PC-9 (cell line): ENCODE measurements around the gene IMMP2L. TPM values are rescaled to one million over a fixed set of nuclear protein-coding genes. Genes with fewer than 3 reads are reported as not detected.

ENCODE experiments used
- BruUV-seq: library from RNA; stranded (reverse); fragments of 400-500 nt; replicated peaks from 2 replicates; lab custom pipeline; 2021; lab: Mats Ljungman, UMichigan
- CTCF ChIA-PET: fragments of 300-600 bp; sonication (Branson Sonifier 250); formaldehyde crosslinking; loops from one replicate; lab custom pipeline; 2022; ENCODE audit warnings: antibody characterized with exemption; lab: Charles Lee
- POLR2A ChIA-PET: fragments of 300-600 bp; sonication (Branson Sonifier 250); formaldehyde crosslinking; loops from one replicate; lab custom pipeline; 2022; ENCODE audit warnings: antibody characterized with exemption; ENCODE audit not compliant: unreplicated experiment; lab: Charles Lee
- DNase-seq, 2 experiments: peaks; one replicate each; pipeline versions ENCODE4 v3.0.0 to v3.0.0-alpha.2; 2015 to 2022; ENCODE audit warnings: mixed read lengths in 1 of 2
- H2AFZ ChIP-seq: fragments of 200-600 bp; sonication (generic); 2 replicates; pipeline ENCODE4 v1.8.1; 2017; ENCODE audit warnings: antibody characterized with exemption
- H3F3A ChIP-seq: fragments of 200-600 bp; sonication (generic); 2 replicates; pipeline ENCODE4 v1.8.1; 2017; ENCODE audit warnings: antibody characterized with exemption, mild to moderate bottlenecking, low read depth; ENCODE audit not compliant: insufficient read depth
- H3K27ac ChIP-seq: fragments of 200-600 bp; sonication (generic); 2 replicates; pipeline ENCODE4 v1.6.1; 2016; ENCODE audit warnings: mixed run types
- H3K27me3 ChIP-seq: fragments of 200-600 bp; sonication (generic); 2 replicates; pipeline ENCODE4 v1.6.1; 2016; ENCODE audit warnings: low read depth, mixed run types; ENCODE audit not compliant: insufficient read depth
- H3K36me3 ChIP-seq: fragments of 200-600 bp; sonication (generic); 2 replicates; pipeline ENCODE4 v1.6.1; 2016; ENCODE audit warnings: low read depth, mixed run types
- H3K4me1 ChIP-seq: fragments of 200-600 bp; sonication (generic); replicated peaks from 2 replicates; pipeline ENCODE4 v1.6.1; 2016; ENCODE audit warnings: mixed run types; ENCODE audit not compliant: insufficient read depth
- H3K4me2 ChIP-seq: fragments of 200-600 bp; sonication (generic); 2 replicates; pipeline ENCODE4 v1.6.1; 2017; ENCODE audit warnings: mixed run types
- H3K4me3 ChIP-seq: fragments of 200-600 bp; sonication (generic); 2 replicates; pipeline ENCODE4 v1.6.1; 2016; ENCODE audit warnings: mixed run types
- H3K79me2 ChIP-seq: fragments of 200-600 bp; sonication (generic); 2 replicates; pipeline ENCODE4 v1.6.1; 2017; ENCODE audit warnings: low read depth, mixed run types
- H3K9me2 ChIP-seq: fragments of 200-600 bp; sonication (generic); 2 replicates; pipeline ENCODE4 v1.8.1; 2017; ENCODE audit warnings: mild to moderate bottlenecking; ENCODE audit not compliant: insufficient read depth
- H3K9me3 ChIP-seq: fragments of 200-600 bp; sonication (generic); 2 replicates; pipeline ENCODE4 v1.8.1; 2016; ENCODE audit warnings: low read depth; ENCODE audit not compliant: insufficient read depth
- H4K20me1 ChIP-seq: fragments of 200-600 bp; sonication (generic); 2 replicates; pipeline ENCODE4 v1.8.1; 2017; ENCODE audit not compliant: insufficient read depth
- CTCF ChIP-seq: fragments of 200-600 bp; sonication (generic); conservative IDR thresholded peaks from 2 replicates; pipeline ENCODE4 v1.6.1; 2017; ENCODE audit warnings: mixed run types, antibody characterized with exemption, mild to moderate bottlenecking, moderate library complexity
- EZH2 ChIP-seq: fragments of 200-600 bp; sonication (generic); IDR thresholded peaks from 2 replicates; pipeline ENCODE4 v1.8.0; 2017; ENCODE audit warnings: antibody characterized with exemption, low read depth
- intact Hi-C: fragments of 100-400 bp; cut with micrococcal nuclease; formaldehyde crosslinking; loops from one replicate; pipeline ENCODE4 v1.10.0; 2022; ENCODE audit not compliant: unreplicated experiment
- total RNA-seq: library from RNA; stranded (reverse); gene quantifications from 2 replicates; pipeline ENCODE4 v1.2.3, GENCODE V29; 2021

Gene IMMP2L
- total RNA-seq, 1 experiment from 2014 or later = 40.5 TPM

- CTCF ChIA-PET = no interaction called here
- no TSS peak for BruUV-seq
- Histone ChIP-seq H3K9me2 (no peaks in the 10 kb centered on the region), H3K27ac (no peak overlapping the region), H3K36me3 (no peaks in the 10 kb centered on the region), H4K20me1 (no peaks in the 10 kb centered on the region), H3K4me3 (no peak overlapping the region), H3K9me3 (no peaks in the 10 kb centered on the region), H3K4me1 (no peaks in the 10 kb centered on the region), H2AFZ (no peak overlapping the region), H3K27me3 (no peaks in the 10 kb centered on the region), H3F3A (no peaks in the 10 kb centered on the region), H3K79me2 (no peaks in the 10 kb centered on the region), H3K4me2 (no peak overlapping the region)
- POLR2A ChIA-PET = no interaction called here
- TF ChIP-seq EZH2 (no peak), CTCF (no peak)
- intact Hi-C loops = no loop called here
- DNase-seq = no peak
These were observed 167.4 kb downstream of the IMMP2L start for GRCh38 chr7:111394891-111395290.

GRCh38 chr7:111393011-111393754, 169.1 kb downstream of the IMMP2L start:
- ChIA-PET CTCF (no interaction called here), POLR2A (no interaction called here)
- Histone ChIP-seq H3K27me3 (no peaks in the 10 kb centered on the region), H3K4me3 (no peak overlapping the region), H3K79me2 (no peaks in the 10 kb centered on the region), H3K4me1 (no peaks in the 10 kb centered on the region), H3K9me2 (no peaks in the 10 kb centered on the region), H4K20me1 (no peaks in the 10 kb centered on the region), H3K27ac (no peak overlapping the region), H3K4me2 (no peak overlapping the region), H2AFZ (no peak overlapping the region), H3K36me3 (no peaks in the 10 kb centered on the region), H3K9me3 (no peaks in the 10 kb centered on the region), H3F3A (no peaks in the 10 kb centered on the region)
- no peak for DNase-seq
- intact Hi-C loops = no loop called here
- TF ChIP-seq EZH2 (no peak), CTCF (no peak)
- no TSS peak for BruUV-seq

- no peak overlapping the region for H3K4me2 ChIP-seq
- no TSS peak for BruUV-seq
- H3F3A ChIP-seq = no peaks in the 10 kb centered on the region
- ChIA-PET CTCF (no interaction called here), POLR2A (no interaction called here)
- no peaks in the 10 kb centered on the region for H3K79me2 ChIP-seq
- H4K20me1 ChIP-seq = no peaks in the 10 kb centered on the region
- no peak overlapping the region for H3K4me3 ChIP-seq
- no peaks in the 10 kb centered on the region for H3K9me2 ChIP-seq
- no peaks in the 10 kb centered on the region for H3K27me3 ChIP-seq
- H3K4me1 ChIP-seq = no peaks in the 10 kb centered on the region
- intact Hi-C loops = no loop called here
- TF ChIP-seq EZH2 (no peak), CTCF (no peak)
- no peaks in the 10 kb centered on the region for H3K9me3 ChIP-seq
- H3K36me3 ChIP-seq = no peaks in the 10 kb centered on the region
- DNase-seq = no peak
- H2AFZ ChIP-seq = no peak overlapping the region
- H3K27ac ChIP-seq = no peak overlapping the region
These were observed 170.0 kb downstream of the IMMP2L start for GRCh38 chr7:111392294-111392693.
